NCI-H187 (cell line): ENCODE measurements around the gene ARHGAP5.
A peak's percentile ranks its signal among the peaks of the same experiment; 100 is the strongest.
"Not testable (repeated sequence)": the region's sequence is repeated elsewhere in the genome, so short reads cannot be mapped to it uniquely, and the experiment has no call there.

Experiments used
- DNase-seq, 2 experiments: peaks; one replicate each; lab custom pipeline; 2025; lab: John Stamatoyannopoulos, UW

Gene ARHGAP5

DNA sequence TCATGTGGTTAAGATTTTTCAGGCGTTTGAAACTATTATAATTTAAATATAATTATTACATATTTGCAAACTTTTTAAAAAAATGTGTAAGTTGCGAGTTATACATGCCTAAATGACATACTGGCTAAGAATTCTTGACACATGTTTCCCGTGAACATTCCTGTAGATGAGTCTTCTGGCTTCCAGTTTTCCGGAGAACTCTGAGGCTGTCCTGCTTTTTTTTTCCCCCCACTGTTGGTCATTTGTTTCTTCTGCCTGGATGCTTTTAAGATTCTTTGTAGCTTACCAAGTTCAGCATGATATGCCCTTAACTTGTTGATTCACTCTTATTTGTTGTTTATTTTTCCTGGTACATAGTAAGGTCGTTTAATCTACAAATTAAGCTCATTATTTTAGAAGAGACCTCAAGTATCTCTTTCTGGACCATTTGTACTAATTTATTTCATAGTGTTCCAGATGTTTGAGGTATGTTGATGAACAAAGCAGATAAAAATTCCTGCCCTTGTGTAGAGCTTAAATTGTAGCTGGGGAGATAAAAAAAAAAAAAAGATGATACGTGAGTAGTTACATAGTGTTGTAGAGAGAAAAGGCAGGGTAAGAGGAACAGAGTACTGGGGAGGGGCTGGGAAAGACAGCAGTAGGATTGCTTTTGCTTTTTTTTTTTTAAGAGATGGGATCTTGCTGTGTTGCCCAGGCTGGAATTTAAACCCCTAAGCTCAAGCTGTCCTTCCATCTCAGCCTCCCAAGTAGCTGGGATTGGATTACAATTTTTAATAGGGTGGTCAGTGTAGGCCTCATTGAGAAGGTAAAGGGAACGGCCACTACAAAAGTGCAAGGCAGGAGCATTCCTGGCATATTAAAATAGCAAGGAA lies 32.8 kb downstream of the ARHGAP5 start:
- no peak for DNase-seq

DNA sequence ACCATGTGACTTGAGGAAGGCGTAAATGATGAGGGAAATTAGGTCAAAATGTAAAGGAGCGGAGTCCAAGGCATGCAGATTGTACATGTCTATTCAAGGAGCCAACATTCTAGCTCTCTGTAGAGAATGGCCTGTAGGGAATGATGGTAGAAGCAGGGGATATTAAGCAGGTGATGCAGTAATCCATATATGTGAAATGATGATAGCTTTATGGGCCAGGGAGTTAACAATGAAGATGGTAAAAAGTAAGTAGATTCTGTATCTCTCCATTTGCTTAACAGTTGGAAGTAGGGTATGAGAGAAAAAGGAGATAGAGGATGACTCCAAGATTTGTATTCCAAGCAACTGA lies 33.4 kb downstream of the ARHGAP5 start:
- no peak for DNase-seq

DNA sequence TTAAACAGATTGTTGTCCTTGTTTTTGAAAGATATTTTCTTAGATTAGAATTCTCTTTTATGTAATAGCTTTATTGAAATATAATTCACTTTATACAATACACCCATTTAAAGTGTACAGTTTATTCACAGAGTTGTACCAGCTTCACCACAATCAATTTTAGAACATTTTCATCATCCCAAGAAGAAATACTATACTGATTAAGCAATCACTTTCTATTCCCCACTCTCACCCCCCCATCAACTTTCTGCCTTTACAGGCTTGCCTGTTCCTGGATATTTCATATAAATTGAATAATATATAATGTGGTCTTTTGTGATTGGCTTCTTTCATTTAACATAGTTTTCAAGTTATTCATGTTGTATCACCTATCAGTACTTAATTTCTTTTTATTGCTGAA lies 44.4 kb downstream of the ARHGAP5 start:
- DNase-seq, result no peak

DNA sequence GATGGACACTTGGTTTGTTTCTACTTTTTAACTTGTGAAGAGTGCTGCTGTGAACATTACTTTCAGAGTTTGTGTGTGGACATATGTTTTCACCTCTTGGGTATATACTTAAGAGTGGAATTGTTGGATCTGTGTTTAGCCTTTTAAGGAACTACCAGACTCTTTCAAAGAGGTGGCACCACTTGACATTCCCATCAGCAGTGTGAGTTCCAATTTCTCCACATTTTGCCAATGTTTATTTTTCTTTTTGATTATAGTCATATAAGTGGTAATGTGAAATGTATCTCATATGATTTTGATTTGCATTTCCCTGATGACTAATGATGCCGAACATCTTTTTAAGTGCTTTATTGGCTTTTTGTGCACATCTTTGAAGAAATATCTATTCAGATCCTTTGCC lies 44.8 kb downstream of the ARHGAP5 start:
- no peak for DNase-seq

DNA sequence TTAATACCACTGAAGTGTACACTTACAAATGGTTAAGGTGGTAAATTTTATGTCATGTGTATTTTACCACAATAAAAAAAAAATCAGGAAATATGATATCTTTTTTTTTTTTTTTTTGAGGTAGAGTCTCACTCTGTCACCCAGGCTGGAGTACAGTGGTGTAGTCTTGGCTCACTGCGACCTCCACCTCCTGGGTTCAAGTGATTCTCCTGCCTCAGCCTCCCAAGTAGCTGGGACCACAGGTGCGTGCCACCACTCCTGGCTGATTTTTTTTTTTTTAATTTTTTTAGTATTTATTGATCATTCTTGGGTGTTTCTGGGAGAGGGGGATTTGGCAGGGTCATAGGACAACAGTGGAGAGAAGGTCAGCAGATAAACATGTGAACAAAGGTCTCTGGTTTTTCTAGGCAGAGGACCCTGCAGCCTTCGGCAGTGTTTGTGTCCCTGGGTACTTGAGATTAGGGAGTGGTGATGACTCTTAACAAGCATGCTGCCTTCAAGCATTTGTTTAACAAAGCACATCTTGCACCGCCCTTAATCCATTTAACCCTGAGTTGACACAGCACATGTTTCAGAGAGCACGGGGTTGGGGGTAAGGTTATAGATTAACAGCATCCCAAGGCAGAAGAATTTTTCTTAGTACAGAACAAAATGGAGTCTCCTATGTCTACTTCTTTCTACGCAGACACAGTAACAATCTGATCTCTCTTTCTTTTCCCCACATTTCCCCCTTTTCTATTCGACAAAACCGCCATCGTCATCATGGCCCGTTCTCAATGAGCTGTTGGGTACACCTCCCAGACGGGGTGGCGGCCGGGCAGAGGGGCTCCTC lies 50.0 kb downstream of the ARHGAP5 start:
- not testable (repeated sequence) for DNase-seq

DNA sequence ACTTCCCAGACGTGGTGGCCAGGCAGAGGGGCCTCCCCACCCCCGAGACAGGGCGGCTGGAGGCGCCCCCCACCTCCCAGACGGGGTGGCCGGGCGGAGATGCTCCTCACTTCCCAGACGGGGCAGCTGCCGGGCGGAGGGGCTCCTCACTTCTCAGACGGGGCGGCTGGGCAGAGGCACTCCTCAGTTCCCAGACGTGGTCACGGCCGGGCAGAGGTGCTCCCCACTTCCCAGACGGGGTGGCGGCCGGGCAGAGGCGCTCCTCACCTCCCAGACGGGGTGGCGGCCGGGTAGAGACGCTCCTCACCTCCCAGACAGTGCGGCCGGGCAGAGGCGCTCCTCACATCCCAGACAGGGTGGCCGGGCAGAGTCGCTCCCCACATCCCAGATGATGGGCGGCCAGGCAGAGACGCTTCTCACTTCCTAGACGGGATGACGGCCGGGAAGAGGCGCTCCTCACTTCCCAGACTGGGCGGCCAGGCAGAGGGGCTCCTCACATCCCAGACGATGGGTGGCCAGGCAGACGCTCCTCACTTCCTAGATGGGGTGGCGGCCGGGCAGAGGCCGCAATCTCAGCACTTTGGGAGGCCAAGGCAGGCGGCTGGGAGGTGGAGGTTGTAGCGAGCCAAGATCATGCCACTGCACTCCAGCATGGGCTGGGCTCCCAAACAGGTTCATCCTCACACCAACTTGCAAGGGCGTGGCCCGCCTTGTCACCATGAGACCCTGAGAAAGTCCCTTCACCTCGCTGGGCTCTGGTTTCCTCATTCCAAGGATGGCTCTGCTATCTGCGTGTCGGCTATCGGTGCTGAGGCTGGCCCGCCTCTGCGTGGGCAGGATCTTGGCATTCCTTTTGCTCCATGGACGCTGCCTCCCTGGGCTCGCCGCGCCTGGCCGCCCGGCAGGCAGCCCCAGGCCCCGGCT lies 50.9 kb downstream of the ARHGAP5 start:
- DNase-seq, result not testable (repeated sequence)

DNA sequence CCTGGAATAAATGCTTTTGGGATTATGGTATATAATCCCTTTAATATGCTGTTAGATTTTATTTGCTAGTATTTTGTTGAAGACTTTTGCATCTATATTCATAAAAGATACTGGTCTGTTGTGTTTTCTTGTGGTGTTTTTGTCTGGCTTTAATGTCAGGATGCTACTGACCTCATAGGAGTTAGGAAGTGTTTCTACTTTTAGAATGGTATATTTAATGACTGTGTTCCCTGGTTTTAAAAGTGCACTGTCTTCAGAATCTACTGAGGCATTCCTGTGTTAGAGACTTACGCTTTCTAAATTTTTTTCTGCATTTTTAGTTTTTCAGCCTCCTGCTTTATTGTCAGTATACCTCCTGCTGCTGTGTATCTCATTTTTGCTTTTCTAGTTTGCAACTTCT lies 51.6 kb downstream of the ARHGAP5 start:
- no peak for DNase-seq

DNA sequence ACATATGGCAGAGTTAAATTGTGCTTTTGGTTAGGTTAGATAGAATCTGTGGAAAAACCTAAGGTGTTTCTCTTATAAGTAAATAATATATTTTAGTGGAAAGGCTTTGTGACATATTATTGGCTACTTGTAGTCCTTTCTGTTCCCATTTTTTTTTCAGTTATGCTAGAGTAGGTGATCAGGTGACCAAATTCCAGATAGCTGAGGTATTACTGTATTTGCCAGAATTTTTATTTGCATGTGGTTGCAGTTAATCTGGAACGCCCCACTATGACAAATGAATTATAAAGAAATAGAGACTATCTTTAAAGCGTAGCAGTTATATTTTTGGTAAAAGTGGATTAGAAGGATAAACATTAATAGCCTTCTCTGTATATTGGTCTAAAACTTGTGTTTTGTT lies 52.0 kb downstream of the ARHGAP5 start:
- no peak for DNase-seq

DNA sequence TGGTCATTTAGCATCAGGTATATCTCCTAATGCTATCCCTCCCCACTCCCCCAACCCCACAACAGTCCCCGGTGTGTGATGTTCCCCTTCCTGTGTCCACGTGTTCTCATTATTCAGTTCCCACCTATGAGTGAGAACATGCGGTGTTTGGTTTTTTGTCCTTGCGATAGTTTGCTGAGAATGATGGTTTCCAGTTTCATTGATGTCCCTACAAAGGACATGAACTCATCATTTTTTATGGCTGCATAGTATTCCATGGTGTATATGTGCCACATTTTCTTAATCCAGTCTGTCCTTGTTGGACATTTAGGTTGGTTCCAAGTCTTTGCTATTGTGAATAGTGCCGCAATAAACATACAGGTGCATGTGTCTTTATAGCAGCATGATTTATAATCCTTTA lies 54.6 kb downstream of the ARHGAP5 start:
- DNase-seq, result not testable (repeated sequence)

DNA sequence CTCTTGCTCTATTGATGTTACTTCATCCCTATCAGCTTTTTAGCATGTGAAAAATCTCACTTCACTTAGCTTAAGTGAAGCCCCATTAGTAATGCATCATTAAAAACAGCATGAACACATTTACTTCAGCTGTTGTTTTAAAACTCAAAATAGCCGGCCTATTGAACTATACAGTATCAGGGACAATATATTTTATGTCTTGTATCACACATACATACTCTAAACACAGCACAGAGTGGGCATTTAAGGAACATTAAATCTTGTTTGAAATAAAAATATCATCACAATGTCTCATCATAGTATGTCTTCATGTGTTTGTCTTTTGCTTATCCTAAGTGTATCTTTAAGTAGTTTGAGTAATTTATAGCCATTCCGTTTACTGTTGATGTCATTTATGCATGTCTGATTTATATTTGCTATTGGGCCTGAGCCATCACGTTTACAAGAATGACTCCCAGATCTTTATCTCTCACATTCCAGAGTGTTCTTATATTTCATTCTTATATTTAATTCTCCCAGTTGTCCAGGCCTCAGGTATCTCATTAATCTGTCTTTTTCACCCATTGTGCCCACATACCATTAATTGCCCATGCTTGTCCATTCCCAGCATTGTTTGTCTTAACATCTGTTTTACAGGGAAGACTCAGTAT lies 57.5 kb downstream of the ARHGAP5 start:
- DNase-seq, result peak; percentile 41 to 72

DNA sequence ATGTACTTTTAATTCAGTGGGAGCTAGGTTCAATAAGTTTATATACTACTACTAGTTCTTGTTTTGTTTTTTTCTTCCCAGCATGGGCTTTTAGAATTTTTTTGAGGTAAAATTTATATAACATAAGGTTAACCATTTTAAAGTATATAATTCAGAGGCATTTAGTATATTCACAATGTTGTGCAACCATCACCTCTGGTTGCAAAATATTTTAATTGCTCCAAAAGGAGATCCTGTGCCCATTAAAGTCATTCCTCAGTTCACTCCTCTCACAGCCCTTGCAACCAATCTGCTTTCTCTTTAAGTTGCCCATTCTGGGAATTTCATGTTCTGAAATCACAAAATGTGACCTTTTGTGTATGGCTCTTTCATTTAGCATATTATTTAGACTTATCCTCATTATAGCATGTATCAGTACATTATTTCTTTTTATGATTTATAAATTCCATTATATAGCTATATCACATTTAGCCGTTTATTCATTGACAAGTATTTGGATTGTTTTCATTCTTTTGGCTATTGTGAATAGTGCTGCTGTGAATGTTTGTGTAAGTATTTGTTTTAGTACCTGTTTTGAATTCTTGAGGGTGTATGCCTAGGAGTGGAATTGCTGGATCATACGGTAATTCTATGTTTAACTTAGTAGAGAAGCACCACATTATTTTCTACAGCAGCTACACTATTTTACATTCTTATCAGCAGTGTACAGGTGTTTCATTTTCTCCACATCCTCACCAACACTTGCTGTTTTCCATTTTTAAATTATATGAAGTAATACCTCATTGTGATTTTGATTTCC lies 59.1 kb downstream of the ARHGAP5 start:
- no peak for DNase-seq

DNA sequence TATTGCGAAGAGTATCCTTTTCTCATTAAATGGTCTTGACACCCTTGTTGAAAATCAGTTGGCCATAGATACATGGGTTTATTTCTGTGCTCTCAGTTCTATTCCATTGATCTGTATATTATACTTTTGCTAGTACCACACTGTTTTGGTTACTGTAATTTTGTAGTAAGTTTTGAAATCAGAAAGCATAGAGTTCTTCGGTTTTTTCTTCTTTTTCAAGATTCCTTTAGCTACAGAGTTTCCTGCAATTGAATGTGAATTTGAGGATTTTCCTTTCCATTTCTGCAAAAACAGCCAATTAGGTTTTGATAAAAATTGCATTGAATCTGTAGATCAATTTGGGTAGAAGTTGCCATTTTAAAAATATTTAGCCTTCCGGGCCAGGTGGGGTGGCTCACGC lies 60.2 kb downstream of the ARHGAP5 start:
- DNase-seq, result no peak

DNA sequence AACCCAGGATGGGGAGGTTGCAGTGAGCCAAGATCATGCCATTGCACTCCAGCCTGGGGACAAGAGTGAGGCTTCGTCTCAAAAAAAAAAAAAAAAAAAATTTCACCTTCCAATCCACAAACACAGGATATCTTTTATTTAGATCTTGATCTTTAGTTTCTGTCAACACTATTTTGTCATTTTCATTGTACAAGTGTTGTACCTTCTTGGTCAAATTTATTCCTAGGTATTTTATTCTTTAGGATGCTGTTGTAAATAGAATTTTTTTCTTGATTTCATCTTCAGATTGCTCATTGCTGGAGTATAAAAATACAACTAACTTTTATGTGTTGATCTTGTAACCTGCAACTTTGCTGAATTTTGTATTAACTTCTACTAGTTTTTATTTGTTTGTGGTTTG lies 60.8 kb downstream of the ARHGAP5 start:
- no peak for DNase-seq

DNA sequence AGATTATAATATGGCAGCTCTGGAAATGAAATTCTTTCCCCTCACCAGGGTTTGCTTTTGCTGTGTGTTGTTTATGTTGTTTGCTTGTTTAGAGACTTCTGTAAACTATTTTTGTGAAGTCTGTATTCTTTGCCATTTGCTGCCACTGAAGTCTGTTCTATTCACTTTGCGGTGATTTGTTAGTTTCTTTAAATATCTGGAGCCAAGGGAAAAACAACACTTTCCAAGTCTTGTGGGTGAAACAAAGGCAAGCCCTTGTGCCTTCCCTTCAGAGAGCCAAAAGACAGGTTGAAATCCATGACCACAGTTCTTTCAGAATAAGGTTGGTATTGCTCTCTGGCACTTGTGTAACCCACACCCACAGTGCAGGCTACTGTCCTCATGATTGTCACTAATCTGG lies 65.2 kb downstream of the ARHGAP5 start:
- no peak for DNase-seq

DNA sequence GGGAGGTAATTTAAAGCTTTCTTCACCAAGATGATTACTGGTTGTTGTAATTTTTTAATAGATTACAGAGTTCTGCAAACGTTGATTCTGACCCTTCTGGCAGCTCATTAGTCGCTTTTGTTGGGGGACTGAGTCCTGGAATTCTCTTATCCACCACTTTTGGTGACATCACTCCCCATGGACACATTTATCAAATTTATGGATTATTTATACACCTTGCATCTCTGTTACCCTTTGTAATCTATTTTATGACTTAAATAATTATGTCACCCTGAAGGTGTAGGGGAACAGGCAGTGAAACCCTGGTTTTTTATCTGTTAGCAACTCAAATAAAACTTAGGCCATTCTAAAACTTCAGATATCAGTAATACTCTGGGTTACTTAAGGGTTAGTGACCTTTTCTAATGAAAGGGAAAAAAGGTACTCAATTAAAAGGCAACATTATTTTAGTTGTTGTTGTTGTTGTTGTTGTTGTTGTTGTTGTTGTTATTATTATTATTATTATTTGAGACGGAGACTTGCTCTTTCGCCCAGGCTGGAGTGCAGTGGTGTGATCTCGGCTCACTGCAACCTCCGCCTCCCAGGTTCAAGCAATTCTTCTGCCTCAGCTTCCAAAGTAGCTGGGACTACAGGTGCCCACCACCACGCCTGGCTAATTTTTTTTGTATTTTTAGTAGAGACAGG lies 65.8 kb downstream of the ARHGAP5 start:
- DNase-seq, result no peak

DNA sequence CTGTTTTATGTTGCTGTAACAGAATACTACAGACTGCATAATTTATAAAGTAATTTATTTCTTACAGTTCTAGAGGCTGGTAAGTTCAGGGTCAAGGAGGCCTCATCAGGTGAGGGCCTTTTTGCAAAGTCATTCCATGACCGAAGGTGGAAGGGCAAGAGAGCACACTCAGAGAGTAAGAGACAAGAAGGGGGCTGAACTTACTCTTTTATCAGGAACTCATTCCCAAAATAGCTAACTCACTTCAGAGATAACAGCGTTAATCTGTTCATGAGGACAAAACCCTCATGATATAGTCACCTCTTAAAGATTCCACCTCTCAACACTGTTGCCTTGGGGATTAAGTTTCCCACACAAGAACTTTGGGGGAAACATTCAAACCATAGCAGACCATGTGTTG lies 73.3 kb downstream of the ARHGAP5 start:
- DNase-seq, result no peak

DNA sequence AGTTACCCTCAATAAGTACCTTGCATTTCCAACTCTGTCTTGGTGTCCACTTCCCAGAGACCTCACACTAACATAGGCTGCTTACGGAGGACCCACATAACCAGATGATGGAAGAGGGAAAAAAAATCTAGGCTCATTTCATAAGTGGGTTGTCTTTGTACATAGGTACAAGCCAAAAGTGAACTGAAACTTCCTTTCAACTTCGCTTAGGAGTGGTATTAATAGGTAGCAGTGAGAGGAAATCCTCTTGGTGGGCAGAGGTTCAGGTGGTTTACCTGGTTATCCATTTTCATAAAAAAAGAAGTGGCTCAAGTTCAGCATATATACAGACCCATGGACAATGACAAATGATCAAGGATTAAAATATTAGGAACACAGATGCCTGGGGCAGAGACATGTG lies 88.9 kb downstream of the ARHGAP5 start:
- no peak for DNase-seq

DNA sequence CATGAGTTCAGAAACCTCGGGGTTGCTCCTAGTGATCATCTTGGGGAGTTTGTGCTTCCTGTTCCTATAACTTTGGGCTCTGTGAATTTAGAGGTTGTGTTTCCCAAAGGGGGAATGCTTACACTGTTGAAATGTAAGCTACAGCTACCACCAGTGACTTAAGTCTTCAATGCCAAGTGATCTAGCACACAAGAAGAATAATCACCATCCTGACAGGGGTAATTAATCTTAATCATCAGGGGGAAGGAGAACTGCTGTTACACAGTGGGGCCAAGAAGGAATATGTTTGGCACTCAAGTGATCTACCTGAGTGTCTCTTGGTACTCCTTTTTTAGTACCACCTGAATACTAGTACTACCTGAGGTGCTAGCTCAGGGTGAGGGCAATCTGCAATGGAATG lies 89.8 kb downstream of the ARHGAP5 start:
- no peak for DNase-seq

DNA sequence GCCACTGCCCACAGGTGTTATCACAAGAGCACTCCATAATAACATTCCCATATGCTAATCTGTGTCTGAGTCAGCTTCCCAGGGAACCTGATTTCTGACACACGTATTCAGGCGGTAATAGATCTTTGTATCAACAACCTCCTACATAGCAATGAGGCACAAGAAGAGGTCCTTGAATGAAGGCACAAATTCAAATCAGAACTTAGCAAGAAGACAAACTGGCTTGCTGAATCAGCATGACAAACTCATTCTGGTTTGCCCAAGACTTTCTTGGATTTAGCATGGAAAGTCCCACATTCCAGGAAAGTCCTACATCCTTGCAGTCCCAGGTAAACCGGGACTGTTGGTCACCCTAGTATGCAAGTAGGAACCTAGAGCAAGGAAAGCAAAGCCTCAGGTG lies 90.8 kb downstream of the ARHGAP5 start:
- no peak for DNase-seq

DNA sequence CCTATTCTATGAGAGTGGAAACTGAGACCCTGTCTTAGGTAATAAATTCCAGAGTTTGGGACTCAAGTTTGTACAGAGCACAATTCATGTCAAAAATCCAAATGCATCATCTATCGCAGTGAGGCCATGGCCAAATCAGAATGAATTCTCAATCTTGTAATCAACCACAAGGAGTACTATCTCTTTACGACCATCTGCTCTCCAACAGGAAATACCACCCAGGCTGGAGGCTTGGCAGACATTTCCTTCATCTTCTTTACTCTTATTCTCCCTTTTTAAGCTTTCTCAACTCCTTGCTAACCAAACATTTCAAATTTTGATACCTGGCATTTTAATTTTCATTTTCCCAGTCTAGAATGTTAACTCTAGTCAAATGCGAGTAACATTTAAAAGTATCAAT lies 92.1 kb downstream of the ARHGAP5 start:
- DNase-seq, result no peak
